Epithelial cell of prostate (primary cell): ENCODE data around the gene ZNF526.
A peak's percentile ranks its signal among the peaks of the same experiment; 100 is the strongest.
"Not testable (repeated sequence)": the region's sequence is repeated elsewhere in the genome, so short reads cannot be mapped to it uniquely, and the experiment has no call there.

Experiments used
- DNase-seq: peaks from one replicate; pipeline ENCODE4 v3.0.0-alpha.2; 2011; ENCODE audit warnings: low read depth, low spot score
- H3K27ac ChIP-seq: fragments of 450-650 bp; 2 replicates; pipeline ENCODE4 v1.5.1; 2017; ENCODE audit warnings: mild to moderate bottlenecking

Gene ZNF526

GRCh38 chr19:42254850-42255765 is 35.0 kb downstream of the ZNF526 start, which contains the start of gene ERF:
ERF (minus strand) TSS chr19:42255128; CDS start chr19:42254999, 129 bp downstream.
- DNase-seq, result no peak

GRCh38 chr19:42255766-42256745 is 35.9 kb downstream of the ZNF526 start:
- no peak for DNase-seq
- peak overlapping the region; percentile 93 for H3K27ac ChIP-seq

More at GRCh38 chr19:42254850-42255765, 35.0 kb downstream of the ZNF526 start, which contains the start of gene ERF:
- H3K27ac ChIP-seq, result peak within 1 kb of the TSS; percentile 93

GRCh38 chr19:42257842-42258241 is 37.7 kb downstream of the ZNF526 start:
- DNase-seq, H3K27ac ChIP-seq: not testable (repeated sequence)

GRCh38 chr19:42261763-42262162 is 41.7 kb downstream of the ZNF526 start:
- H3K27ac ChIP-seq, result no peak overlapping the region
- DNase-seq, result no peak

DNA sequence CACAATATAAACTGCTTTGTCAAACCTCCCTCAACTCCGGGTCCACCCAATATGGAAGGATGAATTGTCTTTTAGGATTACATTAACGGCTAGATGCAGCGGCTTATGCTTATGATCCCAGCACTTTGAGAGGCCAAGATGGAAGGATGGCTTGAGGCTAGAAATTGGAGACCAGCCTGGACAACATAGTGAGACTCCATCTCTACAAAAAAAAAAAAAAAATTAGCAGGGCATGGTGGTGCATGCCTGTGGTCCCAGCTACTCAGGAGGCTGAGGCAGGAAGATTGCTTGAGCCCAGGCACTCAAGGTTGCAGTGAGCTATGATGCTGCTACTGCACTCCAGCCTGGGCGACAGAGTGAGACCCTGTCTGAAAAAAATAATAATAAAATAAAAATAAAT is 46.0 kb downstream of the ZNF526 start:
- not testable (repeated sequence) for DNase-seq, H3K27ac ChIP-seq

DNA sequence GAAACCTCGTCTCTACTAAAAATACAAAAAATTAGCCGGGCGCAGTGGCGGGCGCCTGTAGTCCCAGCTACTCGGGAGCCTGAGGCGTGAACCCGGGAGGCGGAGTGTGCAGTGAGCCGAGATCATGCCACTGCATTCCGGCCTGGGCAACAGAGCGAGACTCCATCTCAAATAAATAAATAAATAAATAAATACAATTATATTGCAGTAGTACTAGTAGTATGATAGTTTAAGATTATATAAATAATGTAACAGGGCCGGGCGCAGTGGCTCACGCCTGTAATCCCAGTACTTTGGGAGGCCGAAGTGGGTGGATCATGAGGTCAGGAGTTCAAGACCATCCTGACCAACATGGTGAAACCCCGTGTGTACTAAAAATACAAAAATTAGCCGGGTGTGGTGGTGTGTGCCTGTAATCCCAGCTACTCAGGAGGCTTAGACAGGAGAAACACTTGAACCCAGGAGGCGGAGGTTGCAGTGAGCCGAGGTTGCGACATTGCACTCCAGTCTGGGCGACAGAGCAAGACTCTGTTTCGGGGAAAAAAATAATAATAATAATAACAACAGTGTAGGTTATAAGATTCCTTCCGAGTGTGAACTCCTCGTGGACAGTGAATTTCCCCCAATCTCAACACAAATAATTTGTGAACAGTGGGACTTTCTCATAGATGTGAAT is 47.0 kb downstream of the ZNF526 start:
- not testable (repeated sequence) for DNase-seq, H3K27ac ChIP-seq

DNA sequence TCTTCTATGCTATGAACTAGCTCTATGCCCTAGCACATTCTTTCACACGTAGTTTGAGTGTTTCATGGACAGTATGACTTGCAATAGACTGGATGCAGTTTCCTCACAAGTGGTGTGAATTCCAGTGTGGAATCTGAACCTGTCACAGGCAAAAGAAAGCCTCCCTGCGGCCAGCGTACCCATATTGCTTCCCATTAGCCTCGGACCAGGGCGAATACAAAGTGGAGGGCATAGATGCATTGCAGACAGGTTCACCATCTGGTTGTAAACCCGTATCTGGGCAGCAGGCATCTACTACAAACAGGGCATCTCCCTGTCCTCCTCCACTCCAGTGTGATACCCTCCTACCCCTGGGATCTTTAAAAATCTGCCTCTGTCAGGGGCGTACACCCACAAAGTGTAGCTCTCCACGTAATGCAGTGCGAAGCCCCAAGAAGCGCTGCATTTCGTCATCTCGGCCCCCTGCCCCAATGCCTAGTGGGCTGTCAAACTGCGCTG is 47.6 kb downstream of the ZNF526 start:
- DNase-seq, result no peak
- peak overlapping the region; percentile 99 for H3K27ac ChIP-seq

- peak overlapping the region; percentile 99 for H3K27ac ChIP-seq
- peak; percentile 95 for DNase-seq
Measured at GRCh38 chr19:42268142-42268703, 48.1 kb downstream of the ZNF526 start.

- peak; percentile 100 for DNase-seq
- H3K27ac ChIP-seq, result peak within 1 kb of the TSS; percentile 99
Measured at GRCh38 chr19:42268704-42269477, 48.8 kb downstream of the ZNF526 start, which contains the start of gene CIC. CIC (plus strand) TSS chr19:42269252; CDS start chr19:42271784, 2,532 bp downstream.

GRCh38 chr19:42269478-42270345 is 49.6 kb downstream of the ZNF526 start:
- DNase-seq, result no peak
- peak overlapping the region; percentile 99 for H3K27ac ChIP-seq

DNA sequence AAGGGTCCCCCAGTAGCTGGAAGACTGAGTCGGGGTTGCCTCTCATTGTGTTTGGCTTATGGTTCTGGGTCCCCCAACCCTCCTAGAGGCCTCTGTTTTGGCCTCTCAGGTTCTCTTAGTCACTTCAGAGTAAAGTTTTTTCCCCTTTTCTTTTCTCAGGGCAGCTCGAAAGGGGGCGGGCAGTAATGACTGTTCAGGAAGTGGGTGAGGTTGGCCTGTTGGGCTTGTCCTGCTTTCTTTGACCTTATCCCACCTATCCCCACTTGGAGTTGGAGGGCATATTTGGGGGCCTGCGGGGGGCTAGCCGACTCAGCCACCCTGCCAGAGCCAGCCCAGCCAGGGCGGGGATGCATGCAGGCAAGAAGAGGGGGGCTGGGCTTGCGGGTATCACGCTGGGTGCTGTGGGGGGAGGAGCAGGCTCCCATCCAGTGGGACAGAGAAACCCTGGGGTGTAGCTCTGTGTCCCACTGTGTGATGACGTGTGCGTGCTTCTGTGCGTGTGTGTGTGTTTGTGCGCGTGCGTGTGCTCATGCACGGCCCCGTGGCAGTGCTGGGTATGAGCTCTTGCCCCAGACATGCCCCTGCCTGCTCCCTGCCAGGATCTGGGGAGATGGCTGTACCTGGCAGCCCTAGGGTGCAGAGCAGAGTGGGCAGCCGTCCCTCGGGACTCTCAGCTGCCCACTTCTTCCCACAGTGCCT is 50.4 kb downstream of the ZNF526 start:
- H3K27ac ChIP-seq, result peak overlapping the region; percentile 99
- peak; percentile 93 for DNase-seq

- H3K27ac ChIP-seq, result peak overlapping the region; percentile 99
- DNase-seq, result no peak
Measured at GRCh38 chr19:42271045-42271419, 50.9 kb downstream of the ZNF526 start.

DNA sequence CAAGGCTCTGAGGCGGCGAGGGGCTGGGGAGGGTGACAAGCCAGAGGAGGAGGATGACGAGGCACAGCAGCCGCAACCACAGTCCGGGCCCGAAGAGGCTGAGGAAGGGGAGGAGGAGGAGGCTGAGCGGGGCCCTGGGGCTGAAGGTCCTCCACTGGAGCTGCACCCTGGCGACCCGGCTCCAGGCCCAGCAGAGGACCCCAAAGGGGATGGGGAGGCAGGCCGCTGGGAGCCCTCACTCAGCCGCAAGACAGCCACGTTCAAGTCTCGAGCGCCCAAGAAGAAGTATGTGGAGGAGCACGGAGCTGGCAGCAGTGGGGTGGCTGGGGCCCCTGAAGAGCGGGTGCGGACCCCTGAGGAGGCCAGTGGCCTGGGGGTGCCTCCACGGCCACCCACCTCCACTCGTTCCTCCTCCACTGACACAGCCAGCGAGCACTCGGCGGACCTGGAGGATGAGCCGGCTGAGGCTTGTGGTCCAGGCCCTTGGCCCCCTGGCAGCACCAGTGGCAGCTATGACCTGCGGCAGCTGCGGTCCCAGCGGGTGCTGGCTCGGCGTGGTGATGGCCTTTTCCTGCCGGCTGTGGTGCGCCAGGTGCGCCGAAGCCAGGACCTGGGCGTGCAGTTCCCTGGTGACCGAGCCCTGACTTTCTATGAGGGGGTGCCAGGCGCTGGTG is 51.9 kb downstream of the ZNF526 start:
- peak overlapping the region; percentile 99 for H3K27ac ChIP-seq
- no peak for DNase-seq

DNA sequence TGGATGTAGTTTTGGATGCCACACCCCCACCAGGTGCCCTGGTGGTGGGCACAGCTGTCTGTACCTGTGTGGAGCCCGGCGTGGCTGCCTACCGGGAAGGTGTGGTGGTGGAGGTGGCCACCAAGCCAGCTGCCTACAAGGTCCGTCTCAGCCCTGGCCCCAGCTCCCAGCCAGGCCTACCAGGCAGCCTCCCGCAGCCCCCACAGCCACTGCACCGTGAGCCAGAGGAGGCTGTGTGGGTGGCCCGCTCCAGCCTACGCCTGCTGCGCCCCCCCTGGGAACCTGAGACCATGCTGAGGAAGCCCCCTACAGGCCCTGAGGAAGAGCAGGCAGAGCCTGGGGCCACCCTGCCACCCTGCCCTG is 52.4 kb downstream of the ZNF526 start:
- DNase-seq, result no peak
- H3K27ac ChIP-seq, result no peak overlapping the region

- no peak for DNase-seq
- H3K27ac ChIP-seq, result no peak overlapping the region
Measured at GRCh38 chr19:42272989-42273406, 52.9 kb downstream of the ZNF526 start.

DNA sequence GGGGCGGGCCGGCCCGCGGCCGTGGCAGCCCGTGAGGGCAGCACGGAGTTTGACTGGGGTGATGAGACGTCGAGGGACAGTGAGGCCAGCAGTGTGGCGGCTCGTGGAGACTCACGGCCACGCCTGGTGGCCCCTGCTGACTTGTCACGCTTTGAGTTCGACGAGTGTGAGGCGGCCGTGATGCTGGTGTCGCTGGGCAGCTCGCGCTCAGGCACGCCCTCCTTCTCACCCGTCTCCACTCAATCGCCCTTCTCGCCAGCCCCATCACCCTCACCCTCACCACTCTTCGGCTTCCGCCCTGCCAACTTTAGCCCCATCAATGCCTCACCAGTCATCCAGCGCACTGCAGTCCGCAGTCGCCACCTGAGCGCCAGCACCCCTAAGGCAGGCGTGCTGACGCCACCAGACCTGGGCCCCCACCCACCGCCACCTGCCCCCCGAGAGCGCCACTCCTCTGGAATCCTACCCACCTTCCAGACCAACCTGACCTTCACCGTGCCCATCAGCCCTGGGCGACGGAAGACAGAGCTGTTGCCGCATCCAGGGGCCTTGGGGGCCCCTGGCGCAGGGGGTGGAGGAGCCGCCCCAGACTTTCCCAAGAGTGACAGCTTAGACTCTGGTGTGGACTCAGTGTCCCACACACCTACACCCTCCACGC is 53.4 kb downstream of the ZNF526 start:
- DNase-seq, result no peak
- no peak overlapping the region for H3K27ac ChIP-seq
